GM21360 (cell line): ENCODE data around the gene VKORC1.

ENCODE experiments used
- ATAC-seq: cut with Tn5 transposase; IDR thresholded peaks from one replicate; pipeline ENCODE4 v1.9.1; 2021; ENCODE audit warnings: mild to moderate bottlenecking, moderate library complexity; ENCODE audit not compliant: unreplicated experiment

The VKORC1 gene

GRCh38 chr16:31067342-31067741 is 27.3 kb downstream of the VKORC1 start:
- ATAC-seq: no peak

GRCh38 chr16:31064882-31065461 is 29.6 kb downstream of the VKORC1 start:
- ATAC-seq: no peak

- ATAC-seq: no peak
These were observed 30.6 kb downstream of the VKORC1 start for GRCh38 chr16:31063843-31064611.

- no peak for ATAC-seq
These were observed 31.1 kb downstream of the VKORC1 start for GRCh38 chr16:31063495-31063842.

- ATAC-seq: no peak
These were observed 32.7 kb downstream of the VKORC1 start for GRCh38 chr16:31061813-31062440.

GRCh38 chr16:31061126-31061812 is 33.3 kb downstream of the VKORC1 start:
- no peak for ATAC-seq

- ATAC-seq: no peak
These were observed 39.0 kb downstream of the VKORC1 start for GRCh38 chr16:31055613-31056012.

- ATAC-seq: no peak
These were observed 42.5 kb downstream of the VKORC1 start for GRCh38 chr16:31052114-31052513.

GRCh38 chr16:31050280-31051030 is 44.1 kb downstream of the VKORC1 start:
- ATAC-seq: no peak

- ATAC-seq: no peak
These were observed 50.6 kb downstream of the VKORC1 start for GRCh38 chr16:31043898-31044481.

- ATAC-seq: no peak
These were observed 51.2 kb downstream of the VKORC1 start for GRCh38 chr16:31043352-31043751.

GRCh38 chr16:31042866-31043265 is 51.7 kb downstream of the VKORC1 start:
- no peak for ATAC-seq
